IPS-18c (cell line): ENCODE results near the gene CCDC201.

Source experiments
- H3K4me3 ChIP-seq: 2 replicates; pipeline ENCODE4 v1.7.0; 2013; ENCODE audit warnings: low read depth, mild to moderate bottlenecking, low read length, moderate library complexity; ENCODE audit not compliant: insufficient read depth
- H3K9me3 ChIP-seq: one replicate; pipeline ENCODE4 v1.6.1; 2013; ENCODE audit warnings: mild to moderate bottlenecking, low read length, moderate library complexity; ENCODE audit not compliant: control insufficient read depth, insufficient read depth

The CCDC201 gene

DNA sequence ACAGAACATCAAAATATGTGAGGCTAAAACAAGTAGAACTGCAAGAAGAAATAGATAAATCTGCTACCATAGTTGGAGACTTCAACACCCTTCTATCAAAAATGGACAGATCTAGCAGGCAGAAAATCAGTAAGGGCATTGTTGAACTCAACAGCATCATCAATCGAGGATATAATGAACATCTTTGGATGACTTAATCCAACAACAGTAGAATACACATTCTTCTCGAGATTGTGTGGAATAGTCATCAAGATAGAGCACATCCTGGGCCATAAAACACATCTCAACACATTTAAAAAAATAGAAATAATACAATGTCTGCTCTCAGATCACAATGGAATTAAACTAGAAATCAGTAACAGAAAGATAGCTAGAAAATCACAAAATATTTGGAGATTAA is 25.3 kb upstream of the CCDC201 start:
- Histone ChIP-seq H3K4me3 (no peak overlapping the region), H3K9me3 (no peaks in the 10 kb centered on the region)

DNA sequence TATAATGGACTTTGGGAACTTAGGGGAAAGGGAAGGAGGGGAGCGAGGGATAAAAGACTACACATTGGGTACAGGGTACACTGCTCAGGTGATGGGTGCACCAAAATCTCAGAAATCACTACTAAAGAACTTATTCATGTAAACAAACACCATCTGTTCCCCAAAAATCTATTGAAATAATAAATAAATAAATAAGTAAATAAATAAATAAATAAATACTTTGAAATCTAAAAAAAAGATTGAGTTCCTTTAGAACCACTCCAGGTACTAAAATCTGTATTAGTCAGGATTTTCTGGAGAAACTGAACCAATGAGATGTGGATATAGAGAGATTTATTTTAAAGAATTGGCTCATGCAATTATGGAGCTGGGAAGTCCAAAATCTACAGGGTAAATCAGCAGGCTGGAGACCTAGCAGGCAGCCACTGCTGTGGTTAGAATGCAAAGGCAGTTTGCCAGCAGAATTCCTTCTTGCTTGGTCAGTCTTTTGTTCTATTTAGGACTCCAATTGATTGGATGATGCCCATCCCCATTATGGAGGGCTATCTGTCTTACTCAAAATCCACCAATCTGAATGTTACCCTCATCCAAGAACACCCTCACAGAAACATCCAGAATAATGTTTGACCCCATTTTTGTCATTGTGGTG is 24.3 kb upstream of the CCDC201 start:
- no peak overlapping the region for H3K4me3 ChIP-seq

DNA sequence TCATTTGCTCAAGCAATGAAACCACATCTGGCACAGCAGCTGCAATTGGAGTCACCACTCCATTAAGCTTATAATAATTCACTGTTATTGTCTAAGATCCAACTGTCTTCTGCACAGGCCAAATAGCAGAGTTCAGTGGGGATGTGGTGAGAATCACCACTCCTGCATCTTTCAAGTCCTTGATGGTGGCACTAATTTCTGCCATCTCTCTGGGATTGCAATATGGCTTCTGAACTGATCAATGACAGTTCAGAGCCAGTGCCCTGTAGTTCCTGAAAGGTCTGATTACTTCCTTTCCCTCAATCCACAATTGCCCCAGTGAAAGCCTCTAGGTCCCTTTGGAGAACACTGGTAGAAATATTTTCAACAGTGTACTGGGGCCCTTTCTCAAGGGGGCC is 21.8 kb upstream of the CCDC201 start:
- Histone ChIP-seq H3K4me3 (no peak overlapping the region), H3K9me3 (no peaks in the 10 kb centered on the region)

More for the DNA sequence above, 24.3 kb upstream of the CCDC201 start:
- H3K9me3 ChIP-seq = no peaks in the 10 kb centered on the region

DNA sequence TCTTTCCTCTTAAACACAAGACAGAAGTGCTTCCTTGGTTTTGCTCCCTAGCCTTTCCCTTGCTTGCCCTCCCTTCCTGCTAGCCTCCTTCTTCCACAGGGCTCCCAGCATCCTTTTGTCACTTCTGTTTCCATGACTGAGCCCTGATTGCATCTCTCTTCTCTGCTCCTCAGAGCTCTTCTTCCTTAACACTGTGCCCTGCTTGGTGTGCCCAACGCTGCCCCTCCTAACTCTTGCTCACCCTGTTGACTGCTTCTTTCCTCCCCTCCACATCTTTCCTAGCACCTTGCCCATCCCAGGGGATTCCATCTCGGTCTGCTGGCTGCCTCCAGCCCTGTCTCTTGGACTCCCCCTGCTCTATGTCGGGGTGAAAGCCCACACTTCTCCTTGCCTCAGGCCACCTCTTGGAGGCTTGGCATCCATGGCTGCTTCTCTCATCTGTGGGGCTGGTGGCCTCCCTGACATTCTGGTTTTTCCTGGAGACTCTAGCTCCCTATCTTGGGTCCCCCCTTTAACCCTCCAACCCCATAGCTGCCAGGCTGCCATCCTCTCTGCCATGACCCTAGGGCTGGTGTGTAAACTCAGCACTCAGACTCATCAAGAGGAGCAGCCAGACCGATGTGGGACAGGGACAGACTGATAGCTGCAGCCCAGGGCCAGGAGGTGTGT is 21.2 kb upstream of the CCDC201 start:
- no peaks in the 10 kb centered on the region for H3K9me3 ChIP-seq
- H3K4me3 ChIP-seq = no peak overlapping the region

DNA sequence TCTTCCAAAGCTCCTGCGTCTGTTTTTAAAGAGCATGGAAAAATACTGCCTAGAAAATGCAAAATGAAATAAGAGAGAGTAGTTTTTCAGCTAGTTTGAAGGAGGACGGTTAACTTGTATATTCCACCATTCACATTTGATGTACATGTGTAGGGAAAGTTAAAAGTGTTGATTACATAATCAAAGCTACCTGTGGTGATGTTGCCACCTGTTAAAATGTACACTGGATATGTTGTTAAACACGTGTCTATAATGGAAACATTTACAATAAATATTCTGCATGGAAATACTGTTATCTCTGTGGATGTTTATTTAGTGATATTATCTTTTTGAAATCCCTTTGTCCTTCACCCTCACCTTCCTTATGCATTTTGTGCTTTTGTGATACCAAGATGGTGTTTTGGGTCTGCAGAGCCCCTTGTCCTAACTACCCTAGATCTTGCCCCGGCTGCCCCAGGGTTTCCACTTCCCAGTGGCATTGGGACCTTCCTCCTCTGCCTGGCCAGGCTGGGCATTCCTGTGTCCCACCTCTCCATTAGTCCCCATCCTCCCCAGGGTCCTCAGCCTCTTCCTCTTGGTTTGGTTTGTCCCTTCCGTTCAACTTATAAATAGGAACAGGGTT is 20.6 kb upstream of the CCDC201 start:
- no peak overlapping the region for H3K4me3 ChIP-seq
- H3K9me3 ChIP-seq = no peaks in the 10 kb centered on the region

DNA sequence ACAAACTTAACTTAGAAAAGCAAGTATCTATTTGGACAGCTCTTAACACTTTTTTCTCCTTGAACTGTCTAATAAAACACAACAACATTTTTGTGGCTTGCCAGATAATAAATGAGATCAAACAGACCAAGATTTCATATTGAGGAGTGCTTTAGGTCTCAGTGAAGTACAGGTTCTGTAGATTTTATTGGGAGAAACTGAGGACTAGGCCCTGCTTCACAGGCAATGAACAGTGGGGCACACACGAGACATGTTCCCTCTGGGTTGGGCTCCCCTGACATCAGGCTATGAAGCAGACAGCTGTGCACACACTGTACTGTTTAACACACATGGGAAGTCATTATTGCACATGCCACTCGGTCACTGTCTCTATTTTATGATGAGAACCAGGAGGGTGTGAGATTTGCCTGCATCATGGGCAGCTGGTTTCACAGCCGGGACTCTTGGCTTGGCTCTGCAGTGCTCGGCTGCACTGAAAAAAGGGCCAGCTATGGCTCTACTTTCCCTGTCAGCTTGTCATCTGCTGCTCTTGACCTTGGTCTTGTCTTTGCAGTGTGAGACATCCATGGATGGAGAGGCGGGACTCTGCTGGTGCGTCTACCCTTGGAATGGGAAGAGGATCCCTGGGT is 19.6 kb upstream of the CCDC201 start:
- H3K9me3 ChIP-seq = no peaks in the 10 kb centered on the region
- H3K4me3 ChIP-seq = no peak overlapping the region

DNA sequence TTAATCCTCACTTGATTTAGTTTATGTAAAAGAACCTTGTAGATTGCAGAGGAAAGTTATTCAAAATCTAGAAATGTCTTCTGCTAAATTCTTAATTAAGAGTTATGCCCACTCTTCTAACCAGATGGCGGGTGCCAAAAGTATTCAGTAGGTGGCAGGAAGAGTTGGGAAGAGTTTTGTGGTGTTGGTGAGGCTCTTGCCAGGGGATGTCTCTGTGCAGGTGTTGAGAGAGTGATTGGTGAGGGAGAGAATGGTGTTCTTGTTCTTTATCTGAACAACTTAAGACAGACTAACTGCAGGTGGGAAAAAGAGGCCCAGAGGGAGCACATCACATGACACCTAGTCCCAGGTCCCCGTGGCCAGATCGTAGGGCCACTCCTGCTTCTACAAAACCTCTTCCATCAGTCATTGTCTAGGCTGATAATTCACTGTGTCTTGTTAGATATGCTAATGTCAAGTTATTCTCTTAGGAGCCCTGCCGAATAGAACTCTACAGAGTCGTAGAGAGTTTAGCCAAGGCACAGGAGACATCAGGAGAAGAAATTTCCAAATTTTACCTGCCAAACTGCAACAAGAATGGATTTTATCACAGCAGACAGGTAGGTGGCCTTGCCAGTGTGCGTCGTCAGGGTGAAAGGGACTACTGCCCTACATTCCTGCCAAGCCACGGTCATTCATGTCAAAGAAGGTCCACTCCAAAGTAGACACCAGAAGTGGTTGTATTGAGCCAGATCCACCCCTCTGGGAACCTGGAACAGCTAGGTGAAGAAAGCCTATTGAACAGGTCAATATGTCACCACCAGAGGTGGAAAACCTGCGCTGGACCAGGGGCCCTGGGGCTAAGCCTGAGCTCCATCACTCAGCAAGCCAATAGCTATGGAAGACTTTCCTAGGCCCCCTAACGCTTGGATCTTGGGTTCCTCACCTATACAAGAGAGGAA is 18.9 kb upstream of the CCDC201 start:
- Histone ChIP-seq H3K9me3 (no peaks in the 10 kb centered on the region), H3K4me3 (no peak overlapping the region)

DNA sequence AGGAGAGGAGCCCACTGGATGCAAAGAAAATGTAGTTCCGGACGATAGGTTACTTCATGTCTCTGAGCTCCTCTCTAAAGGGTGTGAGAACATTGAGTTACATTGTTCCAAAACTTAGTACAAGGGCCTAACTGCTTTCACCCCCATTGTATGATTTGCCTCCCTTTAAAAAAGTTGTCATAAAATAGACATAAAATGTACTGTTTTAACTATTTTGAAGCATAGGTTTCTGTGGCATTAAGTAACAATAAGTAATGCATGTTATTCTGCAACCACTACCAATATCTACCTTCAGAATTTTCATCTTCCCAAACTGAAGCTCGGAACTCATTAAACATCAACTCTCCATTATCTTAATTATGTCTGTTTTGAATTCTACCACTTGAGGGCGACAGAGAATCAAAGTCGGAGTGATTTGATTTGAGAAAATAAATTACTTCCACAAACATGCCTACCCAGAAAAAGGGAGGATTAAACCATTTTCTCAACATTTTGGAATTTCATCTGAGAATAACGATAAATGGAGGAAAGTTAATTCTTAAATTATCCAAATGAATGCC is 18.1 kb upstream of the CCDC201 start:
- no peaks in the 10 kb centered on the region for H3K9me3 ChIP-seq
- no peak overlapping the region for H3K4me3 ChIP-seq

DNA sequence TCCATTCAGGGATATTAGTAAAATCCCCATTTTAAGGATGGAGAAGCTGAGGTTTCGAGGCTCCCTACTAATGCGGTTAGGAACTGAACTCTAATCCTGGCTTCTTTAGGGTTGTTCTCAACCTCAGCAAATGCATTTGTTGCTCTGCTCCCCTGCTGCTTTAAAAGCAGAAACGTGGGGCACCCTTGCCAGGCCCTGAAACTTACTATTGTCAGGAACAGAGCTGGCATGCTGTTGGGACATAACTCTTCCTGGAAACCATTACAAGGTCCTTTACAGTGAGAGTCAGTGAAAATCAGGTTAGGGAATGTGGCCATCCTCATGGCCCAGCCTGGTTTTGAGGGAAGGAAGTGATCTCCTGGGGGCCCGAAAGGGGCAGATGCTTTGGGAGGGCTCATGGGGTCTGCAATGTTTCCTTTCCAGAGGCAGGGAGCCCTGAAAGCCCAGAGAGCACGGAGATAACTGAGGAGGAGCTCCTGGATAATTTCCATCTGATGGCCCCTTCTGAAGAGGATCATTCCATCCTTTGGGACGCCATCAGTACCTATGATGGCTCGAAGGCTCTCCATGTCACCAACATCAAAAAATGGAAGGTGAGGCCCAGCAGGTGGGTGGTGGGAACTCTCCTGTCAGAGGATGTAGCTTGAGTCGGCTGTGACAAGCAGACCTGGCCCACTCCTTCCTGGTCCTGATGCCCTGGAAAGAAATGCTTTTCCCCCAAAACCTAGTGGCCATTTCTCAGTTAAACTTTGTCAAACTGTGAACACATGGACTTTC is 17.4 kb upstream of the CCDC201 start:
- no peak overlapping the region for H3K4me3 ChIP-seq
- H3K9me3 ChIP-seq = no peaks in the 10 kb centered on the region

DNA sequence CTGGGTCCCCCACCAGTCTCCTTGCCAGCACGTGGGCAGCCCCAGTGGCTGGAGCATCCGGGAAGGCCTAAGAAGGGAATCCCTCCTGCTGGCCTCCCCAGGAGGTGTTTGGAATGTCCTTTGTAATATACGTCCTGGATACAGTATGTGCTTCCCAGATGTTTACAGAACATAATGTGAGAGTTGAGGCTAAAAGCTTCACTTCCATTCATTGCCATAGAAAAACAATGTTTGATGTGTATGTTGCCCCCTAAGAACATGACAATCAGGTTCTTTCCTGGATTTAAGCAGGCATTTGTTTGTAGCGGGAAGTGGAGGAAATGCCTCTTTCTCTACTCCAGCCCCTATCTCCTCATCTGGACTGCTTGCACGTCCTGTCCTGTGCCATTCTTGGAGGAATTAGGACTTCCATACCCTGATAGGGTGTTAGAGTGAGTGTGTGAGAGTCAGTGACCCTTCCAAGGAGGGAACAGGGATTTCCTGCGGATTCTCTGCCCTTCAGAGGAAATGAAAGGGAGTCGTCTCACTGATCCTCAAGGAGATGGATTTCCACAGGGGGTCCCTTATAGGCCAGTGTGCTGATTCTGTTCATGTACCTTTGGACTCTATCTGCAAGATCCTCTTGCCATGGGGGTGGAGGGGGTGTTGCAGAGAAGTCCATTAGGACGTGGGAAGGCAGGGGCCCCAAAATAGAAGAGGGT is 16.6 kb upstream of the CCDC201 start:
- Histone ChIP-seq H3K9me3 (no peaks in the 10 kb centered on the region), H3K4me3 (no peak overlapping the region; the same call in 1 of the 2 replicates)

DNA sequence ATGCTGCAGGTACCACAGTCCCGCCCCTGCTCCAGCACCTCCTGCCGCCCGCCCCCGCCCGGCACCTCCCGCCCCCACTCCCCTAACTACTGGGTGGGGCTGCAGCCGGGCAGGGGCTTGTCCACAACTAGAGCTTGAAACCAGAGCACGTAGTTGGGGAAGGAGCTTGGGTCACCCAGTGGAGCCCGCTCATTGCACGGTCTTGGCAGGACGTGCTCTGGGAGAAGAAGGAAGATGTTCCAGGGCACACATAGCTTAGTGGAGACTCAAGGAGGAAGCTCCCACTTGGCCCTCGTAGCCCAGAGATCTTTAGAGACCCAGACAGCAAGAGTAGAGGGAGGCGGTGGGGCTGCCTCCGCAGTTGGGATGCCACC is 16.1 kb upstream of the CCDC201 start:
- Histone ChIP-seq H3K9me3 (peaks cover 2% of the 10 kb centered on the region), H3K4me3 (peak overlapping the region; percentile 57; the same call in 1 of the 2 replicates)

DNA sequence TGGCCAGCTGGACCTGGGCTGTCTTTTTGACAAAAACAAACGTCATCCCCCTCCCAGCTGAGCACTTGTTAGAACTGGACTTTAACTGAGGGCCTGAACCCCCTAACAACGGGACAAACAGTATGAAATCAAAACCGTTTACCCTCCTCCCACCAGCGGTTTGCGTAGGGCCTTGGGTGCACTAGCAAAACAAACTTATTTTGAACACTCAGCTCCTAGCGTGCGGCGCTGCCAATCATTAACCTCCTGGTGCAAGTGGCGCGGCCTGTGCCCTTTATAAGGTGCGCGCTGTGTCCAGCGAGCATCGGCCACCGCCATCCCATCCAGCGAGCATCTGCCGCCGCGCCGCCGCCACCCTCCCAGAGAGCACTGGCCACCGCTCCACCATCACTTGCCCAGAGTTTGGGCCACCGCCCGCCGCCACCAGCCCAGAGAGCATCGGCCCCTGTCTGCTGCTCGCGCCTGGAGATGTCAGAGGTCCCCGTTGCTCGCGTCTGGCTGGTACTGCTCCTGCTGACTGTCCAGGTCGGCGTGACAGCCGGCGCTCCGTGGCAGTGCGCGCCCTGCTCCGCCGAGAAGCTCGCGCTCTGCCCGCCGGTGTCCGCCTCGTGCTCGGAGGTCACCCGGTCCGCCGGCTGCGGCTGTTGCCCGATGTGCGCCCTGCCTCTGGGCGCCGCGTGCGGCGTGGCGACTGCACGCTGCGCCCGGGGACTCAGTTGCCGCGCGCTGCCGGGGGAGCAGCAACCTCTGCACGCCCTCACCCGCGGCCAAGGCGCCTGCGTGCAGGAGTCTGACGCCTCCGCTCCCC is 15.5 kb upstream of the CCDC201 start, which contains the start of gene IGFBP1:
Gene IGFBP1, plus strand, starts transcription at position 304 of the 808 bp plus-strand sequence. Its CDS starts 165 bp downstream, at position 469.
- peak within 1 kb of the TSS; percentile 57 for H3K4me3 ChIP-seq
- H3K9me3 ChIP-seq = peaks cover 2% of the 10 kb centered on the region

DNA sequence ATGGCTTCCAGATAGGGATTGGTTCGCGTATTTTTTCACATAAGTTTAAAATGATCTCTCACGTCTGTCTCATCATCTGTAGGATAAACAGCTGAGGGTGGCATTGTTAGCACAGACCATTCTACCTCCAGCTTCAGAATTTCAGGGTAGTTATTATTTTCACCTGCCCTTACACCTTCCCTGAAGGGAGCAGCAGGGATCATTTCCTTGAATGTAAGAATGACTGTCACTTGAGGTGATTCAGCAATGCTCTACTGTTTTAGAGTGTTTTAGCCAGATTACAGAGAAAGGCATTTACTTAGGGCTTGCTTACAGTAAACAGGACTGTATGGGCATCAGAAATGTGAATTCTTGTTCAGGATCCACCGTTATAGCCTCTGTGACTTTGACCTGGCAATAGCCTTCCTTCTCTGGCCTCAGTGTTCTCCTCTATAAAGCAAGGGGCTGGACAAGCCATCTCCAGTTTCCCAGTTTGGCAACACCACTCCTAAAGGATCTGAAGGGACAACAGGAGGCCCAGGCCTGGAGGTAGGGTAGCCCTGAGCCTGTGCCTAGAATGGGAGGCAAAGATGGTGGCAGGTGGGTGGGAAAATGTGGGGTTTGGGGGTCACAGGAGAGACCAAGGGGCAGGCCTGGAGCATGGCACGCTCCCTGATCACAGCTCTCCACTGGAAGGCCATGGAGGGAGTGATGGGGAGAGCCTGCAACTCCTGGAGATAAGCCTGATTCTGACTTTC is 14.2 kb upstream of the CCDC201 start:
- no peak overlapping the region for H3K4me3 ChIP-seq
- peaks cover 2% of the 10 kb centered on the region for H3K9me3 ChIP-seq

DNA sequence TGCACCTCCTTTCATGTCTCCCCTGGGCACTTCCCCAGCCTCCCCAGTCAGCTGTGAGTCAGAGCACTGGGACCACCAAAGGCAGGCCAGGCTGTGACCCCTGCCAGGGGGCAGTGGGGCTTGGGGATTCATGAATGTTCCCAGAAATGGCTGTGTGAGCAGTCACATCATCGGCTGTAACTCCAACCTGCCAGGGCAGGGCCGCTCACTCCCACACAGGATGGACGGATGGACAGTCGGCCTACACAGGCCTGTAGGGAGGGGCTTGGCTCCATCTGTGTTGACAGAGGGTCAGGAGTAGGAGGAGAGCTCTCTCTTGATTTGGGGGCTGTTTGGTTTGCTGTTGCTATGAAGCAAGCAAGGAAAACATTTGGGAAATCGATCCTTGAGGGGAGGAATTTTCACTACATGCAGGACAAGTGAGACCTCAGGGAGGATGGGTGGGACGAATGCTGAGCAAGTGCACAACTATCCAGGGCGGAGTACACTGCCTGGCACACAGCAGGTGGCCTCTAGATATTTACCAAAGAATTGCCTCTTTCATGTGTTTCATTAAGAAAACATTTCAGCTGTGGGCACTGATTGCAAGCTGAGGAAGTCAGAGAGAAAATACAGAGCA is 12.5 kb upstream of the CCDC201 start:
- Histone ChIP-seq H3K9me3 (peaks cover 2% of the 10 kb centered on the region), H3K4me3 (no peak overlapping the region)
